DOHH2 (cell line): ENCODE measurements around the gene HSD17B12.

Source experiments
- H3F3A ChIP-seq: fragments of 200-600 bp; sonication (generic), shearing (Covaris generic); 2 replicates; pipeline ENCODE4 v1.6.0; 2016; ENCODE audit warnings: antibody characterized with exemption, mild to moderate bottlenecking; ENCODE audit not compliant: control insufficient read depth, insufficient read depth
- H3K27ac ChIP-seq: fragments of 200-600 bp; sonication (generic); 2 replicates; pipeline ENCODE4 v1.5.1; 2014; ENCODE audit warnings: low read depth, mild to moderate bottlenecking, low read length, moderate library complexity
- H3K27me3 ChIP-seq: fragments of 200-600 bp; sonication (generic); 2 replicates; pipeline ENCODE4 v1.6.1; 2014; ENCODE audit warnings: mild to moderate bottlenecking, low read length, mixed read lengths; ENCODE audit not compliant: control insufficient read depth
- H3K36me3 ChIP-seq: fragments of 200-600 bp; sonication (generic); 2 replicates; pipeline ENCODE4 v1.6.1; 2014; ENCODE audit warnings: mild to moderate bottlenecking, low read length, moderate library complexity, mixed read lengths; ENCODE audit not compliant: control insufficient read depth
- H3K4me1 ChIP-seq: fragments of 200-600 bp; sonication (generic); 2 replicates; pipeline ENCODE4 v1.6.1; 2014; ENCODE audit warnings: mild to moderate bottlenecking, low read length, mixed read lengths; ENCODE audit not compliant: control insufficient read depth
- H3K4me2 ChIP-seq: fragments of 200-600 bp; sonication (generic); 2 replicates; pipeline ENCODE4 v1.6.0; 2014; ENCODE audit warnings: mild to moderate bottlenecking, low read length, moderate library complexity
- H3K4me3 ChIP-seq: fragments of 200-600 bp; sonication (generic); 2 replicates; pipeline ENCODE4 v1.5.1; 2014; ENCODE audit warnings: mild to moderate bottlenecking, low read length, mixed read lengths
- H3K79me2 ChIP-seq: fragments of 200-600 bp; sonication (generic); 2 replicates; pipeline ENCODE4 v1.6.1; 2014; ENCODE audit warnings: mild to moderate bottlenecking, low read length, mixed read lengths; ENCODE audit not compliant: control insufficient read depth
- H3K9me2 ChIP-seq: fragments of 200-600 bp; sonication (generic); replicated peaks from 2 replicates; pipeline ENCODE4 v1.6.1; 2014; ENCODE audit warnings: mild to moderate bottlenecking, low read length, mixed read lengths; ENCODE audit not compliant: control insufficient read depth
- H3K9me3 ChIP-seq: fragments of 200-600 bp; sonication (generic); 2 replicates; pipeline ENCODE4 v1.6.1; 2014; ENCODE audit warnings: antibody characterized with exemption, low read length, mixed read lengths; ENCODE audit not compliant: control insufficient read depth, insufficient read depth
- H4K20me1 ChIP-seq: fragments of 200-600 bp; sonication (generic); 2 replicates; pipeline ENCODE4 v1.6.0; 2014; ENCODE audit warnings: low read depth, mild to moderate bottlenecking, antibody characterized with exemption, low read length, moderate library complexity; ENCODE audit not compliant: control insufficient read depth, insufficient read depth
- CTCF ChIP-seq: fragments of 200-600 bp; sonication (generic); IDR thresholded peaks from one replicate; pipeline ENCODE4 v1.5.1; 2014; ENCODE audit warnings: antibody characterized with exemption, mild to moderate bottlenecking, low read depth, low read length; ENCODE audit not compliant: poor library complexity, severe bottlenecking
- EZH2phosphoT487 ChIP-seq: fragments of 200-600 bp; sonication (generic); IDR thresholded peaks from 2 replicates; pipeline ENCODE4 v1.6.1; 2017; ENCODE audit warnings: borderline replicate concordance, mild to moderate bottlenecking, antibody characterized with exemption, low read length, moderate library complexity, mixed read lengths

Gene HSD17B12

GRCh38 chr11:43830928-43831440, 150.4 kb downstream of the HSD17B12 start:
- no peaks in the 10 kb centered on the region for H3K9me2 ChIP-seq
- H3F3A ChIP-seq = no peaks in the 10 kb centered on the region
- TF ChIP-seq CTCF (no peak), EZH2phosphoT487 (no peak)
- H3K27me3 ChIP-seq = no peaks in the 10 kb centered on the region
- H4K20me1 ChIP-seq = no peaks in the 10 kb centered on the region
- H3K4me1 ChIP-seq = no peaks in the 10 kb centered on the region
- peaks cover 36% of the 10 kb centered on the region for H3K36me3 ChIP-seq
- H3K79me2 ChIP-seq = no peaks in the 10 kb centered on the region
- H3K4me2 ChIP-seq = no peak overlapping the region
- H3K9me3 ChIP-seq = no peaks in the 10 kb centered on the region
- no peak overlapping the region for H3K4me3 ChIP-seq
- no peak overlapping the region for H3K27ac ChIP-seq

- Histone ChIP-seq H3K4me2 (no peak overlapping the region), H3K9me2 (no peaks in the 10 kb centered on the region), H3K36me3 (peaks cover 39% of the 10 kb centered on the region), H3K27ac (no peak overlapping the region), H3K4me3 (no peak overlapping the region), H3K4me1 (no peaks in the 10 kb centered on the region), H3K9me3 (no peaks in the 10 kb centered on the region), H4K20me1 (no peaks in the 10 kb centered on the region), H3K79me2 (no peaks in the 10 kb centered on the region), H3F3A (no peaks in the 10 kb centered on the region), H3K27me3 (no peaks in the 10 kb centered on the region)
- TF ChIP-seq EZH2phosphoT487 (no peak), CTCF (no peak)
These were observed 152.0 kb downstream of the HSD17B12 start for GRCh38 chr11:43832536-43832935.

- Histone ChIP-seq H3K9me2 (no peaks in the 10 kb centered on the region), H3K79me2 (no peaks in the 10 kb centered on the region), H3K4me3 (no peak overlapping the region), H3K36me3 (peaks cover 49% of the 10 kb centered on the region), H3K4me1 (no peaks in the 10 kb centered on the region), H3F3A (no peaks in the 10 kb centered on the region), H4K20me1 (no peaks in the 10 kb centered on the region), H3K9me3 (no peaks in the 10 kb centered on the region), H3K4me2 (no peak overlapping the region), H3K27ac (no peak overlapping the region), H3K27me3 (no peaks in the 10 kb centered on the region)
- TF ChIP-seq EZH2phosphoT487 (no peak), CTCF (no peak)
These were observed 153.1 kb downstream of the HSD17B12 start for GRCh38 chr11:43833657-43834073.
